Stimulated activated naive CD8-positive, alpha-beta T cell treated with anti-CD3 and anti-CD28 coated beads, Interleukin-15, Interleukin-2, amounts not matched to agents 100 ng/mL and 50 ng/mL, for 24 hours (primary cell): ENCODE measurements around the gene CRY1.

Experiments used
- H3K27ac Mint-ChIP-seq: one replicate; pipeline ENCODE4 v1.8.0; 2021; ENCODE audit warnings: mild to moderate bottlenecking, mixed read lengths
- H3K27me3 Mint-ChIP-seq: one replicate; pipeline ENCODE4 v1.8.0; 2021; ENCODE audit warnings: mixed read lengths
- H3K36me3 Mint-ChIP-seq: one replicate; pipeline ENCODE4 v1.8.0; 2021; ENCODE audit warnings: low read depth, mixed read lengths
- H3K4me1 Mint-ChIP-seq: one replicate; pipeline ENCODE4 v1.8.0; 2021; ENCODE audit warnings: low read depth, mixed read lengths
- H3K4me3 Mint-ChIP-seq: one replicate; pipeline ENCODE4 v1.8.0; 2021; ENCODE audit warnings: mild to moderate bottlenecking, mixed read lengths
- H3K9me3 Mint-ChIP-seq: one replicate; pipeline ENCODE4 v1.8.0; 2021; ENCODE audit warnings: mixed read lengths

Gene CRY1

DNA sequence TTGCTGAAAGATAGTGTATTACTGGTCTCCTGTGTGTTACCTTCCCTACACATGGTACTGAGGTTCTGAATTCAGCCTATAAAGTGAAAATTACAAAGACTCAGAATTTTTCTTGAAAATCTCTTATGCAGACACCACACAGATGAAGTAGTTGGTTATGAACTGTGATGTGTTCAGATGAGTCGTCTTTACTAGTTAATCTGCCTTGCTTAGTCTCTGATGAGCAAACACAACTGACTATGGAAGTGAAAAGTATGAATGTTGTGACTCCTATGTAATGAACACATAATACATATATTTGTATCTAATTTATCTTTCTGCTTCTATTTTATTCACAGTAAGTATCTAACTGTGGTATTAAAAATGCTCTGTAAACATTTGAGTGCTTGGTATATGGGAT, 111.1 kb downstream of the CRY1 start:
- Mint-ChIP-seq H3K4me3 (no peak overlapping the region), H3K27ac (peak overlapping the region; percentile 62), H3K36me3 (peaks cover 34% of the 10 kb centered on the region), H3K4me1 (peaks cover 41% of the 10 kb centered on the region), H3K9me3 (peaks cover 17% of the 10 kb centered on the region), H3K27me3 (no peaks in the 10 kb centered on the region)

DNA sequence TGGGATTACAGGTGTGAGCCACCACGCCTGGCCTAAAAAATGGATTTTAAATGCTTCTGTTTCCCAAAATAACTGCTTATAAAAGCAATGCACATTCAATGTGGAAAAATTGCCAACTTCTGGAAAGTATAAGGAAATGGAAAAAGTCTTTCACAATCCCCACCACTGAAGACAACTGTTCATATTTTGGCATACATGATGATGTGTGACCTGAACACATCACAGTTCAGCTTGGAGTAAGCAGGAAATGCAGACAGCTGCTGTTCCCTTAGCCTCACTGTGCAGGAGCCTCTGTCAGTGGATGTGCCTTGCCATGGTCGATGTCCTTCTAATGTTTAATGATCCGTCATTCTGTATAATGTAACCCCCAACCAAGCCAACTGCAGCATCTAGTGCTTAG, 111.6 kb downstream of the CRY1 start:
- peaks cover 17% of the 10 kb centered on the region for H3K9me3 Mint-ChIP-seq
- peak overlapping the region; percentile 62 for H3K27ac Mint-ChIP-seq
- no peak overlapping the region for H3K4me3 Mint-ChIP-seq
- H3K36me3 Mint-ChIP-seq: peaks cover 34% of the 10 kb centered on the region
- peaks cover 37% of the 10 kb centered on the region for H3K4me1 Mint-ChIP-seq
- H3K27me3 Mint-ChIP-seq: no peaks in the 10 kb centered on the region

DNA sequence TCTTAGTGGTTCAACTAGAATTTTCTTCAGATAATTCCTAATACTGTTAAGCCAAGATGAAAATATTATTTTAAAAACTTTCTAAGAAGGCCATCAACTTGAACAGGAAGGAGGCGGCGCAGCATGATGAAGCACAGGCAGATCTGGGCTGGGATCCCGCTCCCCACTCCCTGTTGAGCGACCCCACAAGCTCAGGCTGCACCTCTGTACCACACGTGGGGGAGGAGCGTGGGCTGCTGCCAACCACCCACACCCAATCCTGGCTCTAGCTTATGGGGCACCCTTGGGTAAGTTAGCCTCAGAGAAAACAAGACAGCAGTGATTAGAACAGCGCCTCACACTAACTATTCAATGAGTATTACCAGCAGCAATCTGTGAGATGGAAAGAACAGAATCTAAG, 112.4 kb downstream of the CRY1 start:
- Mint-ChIP-seq H3K27ac (no peak overlapping the region), H3K4me3 (no peak overlapping the region), H3K36me3 (peaks cover 34% of the 10 kb centered on the region), H3K9me3 (peaks cover 17% of the 10 kb centered on the region), H3K27me3 (no peaks in the 10 kb centered on the region), H3K4me1 (peaks cover 36% of the 10 kb centered on the region)

DNA sequence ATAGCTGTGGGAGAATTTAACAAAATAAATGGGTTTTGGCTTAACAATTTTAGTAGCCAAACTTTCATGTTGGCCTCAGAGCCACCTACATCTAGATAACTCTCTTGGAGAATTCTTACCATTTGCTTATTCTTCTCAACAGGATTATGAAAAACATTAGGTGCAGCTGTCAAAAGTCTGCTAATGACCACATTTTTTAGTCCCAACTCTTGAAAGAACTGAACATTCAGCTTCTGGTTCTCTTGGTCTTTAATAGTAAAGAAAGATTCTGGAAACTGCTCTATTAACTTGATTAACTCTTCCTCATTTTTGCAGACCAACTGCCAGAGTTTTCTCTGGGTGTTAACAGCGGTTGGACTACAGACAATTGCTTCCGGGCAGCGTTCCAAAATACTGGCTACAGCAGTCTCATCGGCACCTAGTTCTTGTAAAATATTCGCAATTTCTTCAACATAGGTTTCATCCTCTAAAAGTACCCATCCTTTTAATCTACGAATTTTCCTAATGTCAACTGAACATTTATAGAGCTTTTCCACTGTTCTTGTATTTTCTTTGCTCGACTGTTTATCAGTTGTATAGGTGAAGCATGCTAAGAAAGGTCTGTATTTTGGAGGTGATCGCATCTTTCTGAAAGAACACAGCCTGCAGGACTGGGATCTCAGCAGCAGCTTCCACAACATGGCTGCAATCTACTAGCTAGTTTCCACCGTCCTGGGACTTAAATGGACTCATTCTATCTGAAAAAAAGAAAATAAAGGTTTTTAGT, 115.1 kb downstream of the CRY1 start:
- Mint-ChIP-seq H3K27ac (no peak overlapping the region), H3K9me3 (no peaks in the 10 kb centered on the region), H3K4me1 (peaks cover 31% of the 10 kb centered on the region), H3K36me3 (peaks cover 28% of the 10 kb centered on the region), H3K4me3 (no peak overlapping the region), H3K27me3 (no peaks in the 10 kb centered on the region)

DNA sequence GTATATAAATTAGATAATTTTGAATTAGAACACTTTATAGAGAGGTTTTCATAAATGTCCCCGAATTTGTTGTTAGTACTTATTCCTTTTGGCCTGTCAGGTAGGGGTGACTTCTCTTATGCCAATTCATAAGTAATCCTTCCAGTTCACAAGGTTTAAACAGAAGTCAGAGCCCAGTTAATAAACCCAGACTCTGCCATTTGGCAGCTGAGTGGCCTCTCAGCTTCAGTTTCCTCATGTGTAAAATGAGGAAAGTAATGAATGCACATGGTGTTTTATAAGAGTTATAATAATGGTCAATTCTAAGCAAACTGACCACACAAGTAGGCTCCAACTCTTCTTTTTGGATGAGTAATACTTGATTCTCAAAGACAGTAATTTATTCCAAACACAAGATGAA, 116.7 kb downstream of the CRY1 start:
- no peaks in the 10 kb centered on the region for H3K27me3 Mint-ChIP-seq
- no peak overlapping the region for H3K4me3 Mint-ChIP-seq
- no peak overlapping the region for H3K27ac Mint-ChIP-seq
- peaks cover 25% of the 10 kb centered on the region for H3K36me3 Mint-ChIP-seq
- H3K9me3 Mint-ChIP-seq: no peaks in the 10 kb centered on the region
- peaks cover 27% of the 10 kb centered on the region for H3K4me1 Mint-ChIP-seq

DNA sequence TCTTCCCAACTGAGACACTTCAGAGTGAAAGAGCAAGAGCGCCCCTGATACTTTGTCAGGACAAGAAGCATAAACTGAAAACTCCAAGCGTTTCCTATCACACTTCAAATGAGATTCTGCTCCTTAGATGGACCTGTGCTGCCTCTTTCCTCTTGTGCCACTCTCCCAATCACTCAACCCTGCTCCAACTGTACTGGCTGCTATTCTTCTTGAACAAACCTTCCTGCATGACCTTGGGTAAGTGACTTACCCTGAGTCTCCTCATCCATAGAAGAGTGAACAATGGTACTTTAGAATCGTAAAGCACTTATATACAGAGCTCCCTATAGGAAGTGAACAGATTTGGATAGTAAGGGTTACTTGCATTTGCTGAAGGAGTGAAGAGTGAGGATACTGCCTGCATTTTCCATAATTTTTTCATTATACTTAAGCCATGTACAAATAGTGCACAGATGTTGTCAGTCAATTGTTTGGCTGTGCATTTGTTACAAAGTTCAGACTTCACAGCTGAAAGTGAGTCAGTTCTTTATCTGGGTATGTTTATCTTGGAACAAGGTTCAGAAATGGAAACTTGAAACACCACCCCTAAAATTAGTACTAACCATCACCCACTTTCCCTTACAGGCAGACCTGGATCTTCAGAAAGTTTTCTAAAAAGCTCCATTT, 117.2 kb downstream of the CRY1 start:
- no peaks in the 10 kb centered on the region for H3K27me3 Mint-ChIP-seq
- H3K9me3 Mint-ChIP-seq: no peaks in the 10 kb centered on the region
- peaks cover 27% of the 10 kb centered on the region for H3K36me3 Mint-ChIP-seq
- H3K4me1 Mint-ChIP-seq: peaks cover 27% of the 10 kb centered on the region
- no peak overlapping the region for H3K4me3 Mint-ChIP-seq
- no peak overlapping the region for H3K27ac Mint-ChIP-seq

DNA sequence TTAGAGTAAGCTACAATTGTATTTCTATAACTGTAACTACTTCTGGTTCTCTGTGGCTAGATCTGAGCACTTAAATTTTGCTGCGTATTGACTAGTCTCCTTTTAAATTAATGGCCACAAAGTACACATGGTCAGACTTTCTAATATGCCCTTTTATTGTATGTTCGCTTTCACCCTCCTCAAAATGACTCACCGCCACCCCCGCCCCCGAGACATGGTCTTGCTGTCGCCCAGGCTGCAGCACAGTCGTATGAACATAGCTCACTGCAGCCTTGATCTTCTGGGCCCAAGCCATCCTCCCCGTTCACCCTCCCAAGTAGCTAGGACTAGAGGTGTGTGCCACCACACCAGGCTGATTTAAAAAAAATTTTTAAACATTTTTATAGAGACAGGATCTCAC, 118.3 kb downstream of the CRY1 start:
- H3K4me1 Mint-ChIP-seq: peaks cover 27% of the 10 kb centered on the region
- no peaks in the 10 kb centered on the region for H3K27me3 Mint-ChIP-seq
- peak overlapping the region; percentile 21 for H3K27ac Mint-ChIP-seq
- H3K4me3 Mint-ChIP-seq: no peak overlapping the region
- H3K36me3 Mint-ChIP-seq: peaks cover 31% of the 10 kb centered on the region
- no peaks in the 10 kb centered on the region for H3K9me3 Mint-ChIP-seq

DNA sequence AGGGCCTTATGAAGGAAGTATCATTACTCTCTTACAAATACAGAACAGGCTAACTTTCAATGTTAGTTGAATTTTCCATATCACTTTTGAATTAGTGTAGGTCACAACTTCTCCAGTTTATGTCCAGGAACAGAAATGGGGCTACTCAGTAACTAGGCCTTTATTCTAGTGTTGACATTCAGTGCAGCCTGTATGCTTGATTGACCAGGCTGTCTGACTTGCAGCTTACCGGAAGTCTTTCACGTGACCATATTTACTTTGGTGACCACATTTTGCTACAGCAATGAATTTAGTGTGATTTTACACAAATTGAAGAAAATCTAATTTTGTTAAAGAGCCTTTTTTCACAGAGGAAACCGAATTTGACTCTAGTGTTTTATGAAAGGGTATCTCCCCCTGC, 118.8 kb downstream of the CRY1 start:
- Mint-ChIP-seq H3K4me1 (peaks cover 27% of the 10 kb centered on the region), H3K36me3 (peaks cover 35% of the 10 kb centered on the region), H3K27ac (peak overlapping the region; percentile 21), H3K4me3 (no peak overlapping the region), H3K9me3 (no peaks in the 10 kb centered on the region), H3K27me3 (no peaks in the 10 kb centered on the region)

DNA sequence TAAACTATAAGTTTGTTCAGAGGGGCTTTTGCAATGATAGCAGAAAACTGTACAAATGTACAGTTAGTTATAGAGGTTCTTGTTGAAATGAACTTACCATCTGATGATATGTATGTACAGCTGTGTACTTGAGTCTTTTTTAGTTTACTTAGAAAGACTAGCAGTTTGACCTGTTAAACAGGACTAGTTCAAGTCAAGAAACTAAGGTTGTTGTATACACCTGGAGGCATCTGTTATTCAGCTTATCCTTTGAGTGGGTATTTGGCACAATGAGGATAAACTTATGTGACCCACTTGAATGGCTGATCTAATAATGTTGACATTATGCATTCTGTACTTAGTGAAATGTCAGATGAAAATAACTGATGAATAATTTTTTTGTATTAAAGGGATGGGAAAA, 119.8 kb downstream of the CRY1 start:
- no peaks in the 10 kb centered on the region for H3K9me3 Mint-ChIP-seq
- no peaks in the 10 kb centered on the region for H3K27me3 Mint-ChIP-seq
- H3K36me3 Mint-ChIP-seq: peaks cover 37% of the 10 kb centered on the region
- no peak overlapping the region for H3K27ac Mint-ChIP-seq
- no peak overlapping the region for H3K4me3 Mint-ChIP-seq
- peaks cover 27% of the 10 kb centered on the region for H3K4me1 Mint-ChIP-seq

DNA sequence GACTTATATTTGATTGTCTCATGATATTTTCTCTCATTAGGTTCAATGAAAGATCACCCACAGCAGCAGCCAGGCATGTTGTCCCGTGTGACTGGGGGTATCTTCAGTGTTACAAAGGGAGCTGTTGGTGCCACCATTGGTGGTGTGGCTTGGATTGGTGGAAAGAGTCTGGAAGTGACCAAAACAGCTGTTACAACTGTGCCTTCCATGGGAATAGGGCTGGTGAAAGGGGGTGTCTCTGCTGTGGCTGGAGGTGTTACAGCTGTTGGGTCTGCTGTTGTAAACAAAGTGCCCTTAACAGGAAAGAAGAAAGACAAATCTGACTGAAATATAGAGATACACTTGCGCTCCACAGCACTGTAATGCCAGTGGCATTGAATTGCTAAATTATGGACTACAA, 122.3 kb downstream of the CRY1 start:
- Mint-ChIP-seq H3K4me3 (no peak overlapping the region), H3K4me1 (peaks cover 21% of the 10 kb centered on the region), H3K36me3 (peaks cover 48% of the 10 kb centered on the region), H3K27me3 (no peaks in the 10 kb centered on the region), H3K27ac (no peak overlapping the region), H3K9me3 (no peaks in the 10 kb centered on the region)

DNA sequence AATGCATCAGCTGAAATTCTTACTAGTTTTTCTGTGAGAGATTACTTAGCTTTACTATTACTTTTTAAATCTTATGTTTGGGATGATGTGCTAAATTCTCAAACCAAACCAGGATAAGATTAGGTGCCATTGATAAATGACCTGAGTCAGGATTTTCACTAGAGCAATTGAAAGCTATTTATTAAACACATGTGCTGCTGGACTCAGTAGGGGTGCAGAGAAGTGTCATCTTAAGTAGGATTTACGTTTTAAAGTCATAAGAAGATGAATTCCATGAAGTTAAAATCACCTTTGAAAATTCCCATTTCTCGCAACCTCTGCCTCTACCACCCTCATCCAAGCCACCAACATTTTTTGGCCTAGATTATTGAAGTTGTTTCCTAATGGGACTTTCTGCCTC, 128.8 kb downstream of the CRY1 start:
- H3K9me3 Mint-ChIP-seq: no peaks in the 10 kb centered on the region
- H3K36me3 Mint-ChIP-seq: peaks cover 37% of the 10 kb centered on the region
- H3K27me3 Mint-ChIP-seq: no peaks in the 10 kb centered on the region
- no peak overlapping the region for H3K27ac Mint-ChIP-seq
- H3K4me3 Mint-ChIP-seq: no peak overlapping the region
- peaks cover 21% of the 10 kb centered on the region for H3K4me1 Mint-ChIP-seq

DNA sequence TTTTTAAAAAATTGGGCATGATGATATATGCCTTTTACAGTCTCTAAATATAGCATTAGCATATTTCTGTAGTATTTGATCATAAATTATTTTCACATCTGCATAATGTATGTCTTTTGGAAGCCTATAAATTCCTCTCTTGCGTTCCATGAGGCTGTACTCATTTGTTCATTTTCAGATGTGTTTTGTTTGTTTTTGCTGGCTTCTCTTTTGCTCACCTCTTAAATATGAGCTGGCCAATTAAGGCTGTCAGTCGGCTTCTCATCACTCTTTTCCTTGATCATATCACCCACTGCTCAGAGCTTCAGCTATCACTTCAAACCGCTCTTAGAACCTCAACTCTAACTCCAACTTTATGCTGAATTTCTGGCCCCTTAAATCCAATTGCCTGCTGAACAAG, 131.1 kb downstream of the CRY1 start:
- Mint-ChIP-seq H3K4me3 (no peak overlapping the region), H3K27ac (no peak overlapping the region), H3K27me3 (no peaks in the 10 kb centered on the region), H3K36me3 (peaks cover 22% of the 10 kb centered on the region), H3K9me3 (no peaks in the 10 kb centered on the region), H3K4me1 (peaks cover 36% of the 10 kb centered on the region)

DNA sequence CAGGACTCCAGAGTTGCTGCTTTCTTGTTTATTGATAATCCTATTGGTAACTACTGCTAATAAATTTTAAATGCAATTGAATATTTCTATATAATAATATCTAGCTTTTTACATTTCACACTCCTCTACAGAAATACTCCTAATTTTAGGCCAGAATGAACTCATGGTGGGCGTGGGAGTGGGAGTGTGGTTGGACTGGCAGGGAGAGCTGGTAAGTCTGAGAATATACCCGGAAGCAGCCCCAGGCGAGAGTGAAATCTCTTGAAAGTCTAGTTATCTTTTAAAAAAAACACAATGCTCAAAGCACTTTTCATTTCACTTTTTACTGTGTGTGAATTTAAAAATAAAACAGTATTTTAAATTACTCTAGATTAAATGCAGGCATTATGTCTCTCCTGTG, 132.9 kb downstream of the CRY1 start:
- H3K4me1 Mint-ChIP-seq: peaks cover 36% of the 10 kb centered on the region
- H3K9me3 Mint-ChIP-seq: no peaks in the 10 kb centered on the region
- H3K36me3 Mint-ChIP-seq: peaks cover 16% of the 10 kb centered on the region
- no peaks in the 10 kb centered on the region for H3K27me3 Mint-ChIP-seq
- H3K4me3 Mint-ChIP-seq: no peak overlapping the region
- H3K27ac Mint-ChIP-seq: no peak overlapping the region

DNA sequence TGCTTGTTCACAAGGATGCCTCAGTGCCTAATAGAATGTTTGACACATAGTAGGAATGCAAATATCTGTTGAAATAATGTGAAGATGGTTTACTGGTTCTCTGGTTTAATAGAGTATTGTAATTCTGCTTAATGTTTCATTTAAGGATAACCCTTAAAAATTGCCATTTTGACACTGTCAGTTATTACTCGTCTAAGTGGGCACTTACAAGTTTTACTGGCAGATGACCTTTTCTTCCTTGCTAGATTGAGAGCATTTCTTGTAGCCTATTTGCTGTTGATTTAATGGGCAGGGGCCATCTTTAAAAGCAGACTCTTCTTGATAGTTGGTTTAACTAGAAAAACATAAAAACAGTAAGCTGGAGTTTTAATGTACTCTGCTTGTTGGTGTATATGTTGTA, 135.8 kb downstream of the CRY1 start:
- Mint-ChIP-seq H3K9me3 (no peaks in the 10 kb centered on the region), H3K36me3 (peaks cover 4% of the 10 kb centered on the region), H3K4me3 (peak overlapping the region; percentile 93), H3K27me3 (no peaks in the 10 kb centered on the region), H3K27ac (peak overlapping the region; percentile 91), H3K4me1 (peaks cover 20% of the 10 kb centered on the region)

DNA sequence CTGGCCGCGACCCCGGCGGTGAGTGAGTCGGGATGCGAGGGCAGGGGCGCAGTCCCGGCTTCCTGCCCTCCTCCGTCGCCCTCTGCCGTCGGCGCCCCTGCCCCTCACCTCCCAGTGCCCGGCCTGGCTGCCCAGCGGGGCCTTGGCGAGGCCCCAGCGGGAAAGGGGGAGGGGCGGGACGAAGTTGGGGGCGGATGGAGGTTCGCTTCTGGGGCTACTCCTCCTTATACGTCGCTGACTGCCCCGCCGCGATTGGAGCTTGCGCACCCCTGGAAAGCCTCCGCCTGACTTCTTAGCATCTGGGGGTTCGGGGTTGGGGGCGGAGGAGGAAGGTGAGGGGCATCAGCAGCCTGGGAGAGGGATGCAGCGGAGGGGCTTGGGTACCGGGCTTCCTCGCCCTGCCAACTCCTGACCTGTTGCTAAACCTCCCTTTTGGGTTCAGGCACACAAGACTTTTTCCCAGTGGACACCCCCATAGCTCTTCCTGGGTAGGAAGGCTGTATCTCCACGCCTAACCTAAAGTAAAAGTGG, 137.2 kb downstream of the CRY1 start:
- H3K4me3 Mint-ChIP-seq: peak overlapping the region; percentile 93
- H3K27ac Mint-ChIP-seq: peak overlapping the region; percentile 91
- H3K4me1 Mint-ChIP-seq: peaks cover 20% of the 10 kb centered on the region
- no peaks in the 10 kb centered on the region for H3K27me3 Mint-ChIP-seq
- H3K36me3 Mint-ChIP-seq: no peaks in the 10 kb centered on the region
- H3K9me3 Mint-ChIP-seq: no peaks in the 10 kb centered on the region
